Uterus (tissue), 2 donors: ENCODE results near the gene POLA2.

Experiments
- CTCF ChIP-seq, 4 experiments: fragments of 200-600 bp in 2 of 4; fragments of 450-650 bp in 2 of 4; sonication (generic) in 2 of 4; IDR thresholded peaks; one replicate each; pipeline ENCODE4 v1.5.1; 2016 to 2019; ENCODE audit warnings: antibody characterized with exemption in 4 of 4, mild to moderate bottlenecking in 2 of 4, moderate library complexity in 1 of 4
- POLR2A ChIP-seq, 2 donors: fragments of 450-650 bp; IDR thresholded peaks; one replicate each; pipeline ENCODE4 v1.6.1; 2016; ENCODE audit warnings: antibody characterized with exemption in 2 of 2, mild to moderate bottlenecking in 1 of 2, moderate library complexity in 1 of 2

GRCh38 chr11:65262776-65263175, 1.0 kb downstream of the POLA2 start:
- TF ChIP-seq POLR2A (IDR thresholded peaks at IDR 0.05) (no peak), CTCF (IDR thresholded peaks at IDR 0.05) (no peak)
